NCI-H2227 (cell line): ENCODE results near the gene GCA.

Source experiments
- DNase-seq: peaks from one replicate; lab custom pipeline; 2025; ENCODE audit not compliant: unreplicated experiment; lab: John Stamatoyannopoulos, UW

The GCA gene

GRCh38 chr2:162343824-162344616 lies at the start of gene GCA:
Gene GCA (plus strand): TSS chr2:162344132. CDS start chr2:162344249, 117 bp downstream.
- DNase-seq, result peak; percentile 99

GRCh38 chr2:162295009-162295408 lies 48.9 kb upstream of the GCA start:
- no peak for DNase-seq

GRCh38 chr2:162297925-162298552 lies 45.9 kb upstream of the GCA start:
- peak; percentile 93 for DNase-seq

GRCh38 chr2:162298669-162299335 lies 45.1 kb upstream of the GCA start:
- peak; percentile 40 for DNase-seq

GRCh38 chr2:162300266-162300665 lies 43.7 kb upstream of the GCA start:
- DNase-seq, result no peak

- DNase-seq, result peak; percentile 87
These were observed 42.7 kb upstream of the GCA start for GRCh38 chr2:162301151-162301804.

- no peak for DNase-seq
These were observed 42.1 kb upstream of the GCA start for GRCh38 chr2:162301877-162302276.

GRCh38 chr2:162305901-162306300 lies 38.0 kb upstream of the GCA start:
- DNase-seq, result no peak

GRCh38 chr2:162308747-162309503 lies 35.0 kb upstream of the GCA start:
- DNase-seq, result no peak

GRCh38 chr2:162312853-162313252 lies 31.1 kb upstream of the GCA start:
- no peak for DNase-seq

GRCh38 chr2:162315938-162316337 lies 28.0 kb upstream of the GCA start:
- DNase-seq, result no peak

- no peak for DNase-seq
These were observed 27.3 kb upstream of the GCA start for GRCh38 chr2:162316590-162316989.

- DNase-seq, result no peak
These were observed 26.7 kb upstream of the GCA start for GRCh38 chr2:162317058-162317742.

- DNase-seq, result no peak
These were observed 26.0 kb upstream of the GCA start for GRCh38 chr2:162317861-162318327.

- peak; percentile 80 for DNase-seq
These were observed 25.4 kb upstream of the GCA start, which contains the start of gene IFIH1 for GRCh38 chr2:162318328-162319180. Gene IFIH1 (minus strand): TSS chr2:162318684. CDS start chr2:162318307, 377 bp downstream.

GRCh38 chr2:162320864-162321517 lies 22.9 kb upstream of the GCA start:
- DNase-seq, result no peak

- no peak for DNase-seq
These were observed 19.0 kb upstream of the GCA start for GRCh38 chr2:162324953-162325352.

- DNase-seq, result no peak
These were observed 16.7 kb upstream of the GCA start for GRCh38 chr2:162327134-162327769.
